Stimulated activated naive CD8-positive, alpha-beta T cell treated with anti-CD3 and anti-CD28 coated beads, Interleukin-15, Interleukin-2, amounts not matched to agents 100 U/mL and 50 U/mL, for 24 hours (primary cell): Measurements from ENCODE around the gene MIEN1.
"Not testable (repeated sequence)": the region's sequence is repeated elsewhere in the genome, so short reads cannot be mapped to it uniquely, and the experiment has no call there.

ENCODE experiments used
- ATAC-seq: fragments of 150-1000 bp; cut with Tn5 transposase; one replicate; pipeline ENCODE4 v1.10.0; 2021
- DNase-seq: peaks from one replicate; pipeline ENCODE4 v3.0.0; 2021

MIEN1 gene

GRCh38 chr17:39716073-39716818, 14.1 kb downstream of the MIEN1 start:
- no peak for ATAC-seq

DNA sequence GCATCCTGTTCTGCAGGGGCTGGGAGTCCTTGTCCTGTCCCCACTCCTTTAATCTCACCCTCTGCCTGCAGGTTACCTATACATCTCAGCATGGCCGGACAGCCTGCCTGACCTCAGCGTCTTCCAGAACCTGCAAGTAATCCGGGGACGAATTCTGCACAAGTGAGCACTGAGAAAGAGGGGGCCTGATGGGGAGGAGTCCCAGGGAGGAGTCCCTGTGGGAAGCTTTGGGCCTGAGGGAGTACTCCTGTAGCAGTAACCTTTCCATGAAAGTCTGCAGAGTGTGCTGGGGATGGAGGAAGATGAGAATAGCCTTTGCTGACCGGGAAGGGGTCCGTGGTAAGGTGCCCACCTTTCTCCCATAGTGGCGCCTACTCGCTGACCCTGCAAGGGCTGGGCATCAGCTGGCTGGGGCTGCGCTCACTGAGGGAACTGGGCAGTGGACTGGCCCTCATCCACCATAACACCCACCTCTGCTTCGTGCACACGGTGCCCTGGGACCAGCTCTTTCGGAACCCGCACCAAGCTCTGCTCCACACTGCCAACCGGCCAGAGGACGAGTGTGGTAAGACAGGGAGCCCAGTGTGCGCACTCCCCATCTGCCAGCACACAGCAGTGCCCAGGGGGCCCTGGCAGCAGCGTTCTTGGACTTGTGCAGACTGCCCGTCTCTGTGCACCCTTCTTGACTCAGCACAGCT, 14.8 kb downstream of the MIEN1 start:
- ATAC-seq, result no peak

More at GRCh38 chr17:39716073-39716818, 14.1 kb downstream of the MIEN1 start:
- no peak for DNase-seq

DNA sequence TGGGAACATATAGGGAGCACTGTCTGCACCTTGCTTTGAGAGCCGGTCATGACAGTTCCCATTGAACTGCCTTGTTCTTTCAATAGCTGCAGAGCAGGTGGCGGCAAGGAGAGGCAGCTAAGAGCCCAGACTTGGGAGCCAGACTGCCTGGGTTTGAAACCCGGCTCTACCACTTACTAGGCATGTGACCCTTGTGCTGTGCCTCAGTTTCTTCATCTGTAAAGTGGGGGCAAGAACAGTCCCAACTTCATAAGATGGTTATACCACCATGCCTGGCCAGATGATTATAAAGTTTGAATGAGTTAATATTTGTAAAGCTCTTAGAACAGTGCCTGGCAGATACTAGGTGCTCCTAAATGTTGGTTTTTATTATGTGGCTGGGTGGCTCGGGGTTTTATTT, 16.1 kb downstream of the MIEN1 start:
- no peak for DNase-seq
- ATAC-seq, result no peak

More for the DNA sequence above, 14.8 kb downstream of the MIEN1 start:
- DNase-seq, result no peak

GRCh38 chr17:39711851-39712250, 18.5 kb downstream of the MIEN1 start:
- ATAC-seq, result no peak
- no peak for DNase-seq

DNA sequence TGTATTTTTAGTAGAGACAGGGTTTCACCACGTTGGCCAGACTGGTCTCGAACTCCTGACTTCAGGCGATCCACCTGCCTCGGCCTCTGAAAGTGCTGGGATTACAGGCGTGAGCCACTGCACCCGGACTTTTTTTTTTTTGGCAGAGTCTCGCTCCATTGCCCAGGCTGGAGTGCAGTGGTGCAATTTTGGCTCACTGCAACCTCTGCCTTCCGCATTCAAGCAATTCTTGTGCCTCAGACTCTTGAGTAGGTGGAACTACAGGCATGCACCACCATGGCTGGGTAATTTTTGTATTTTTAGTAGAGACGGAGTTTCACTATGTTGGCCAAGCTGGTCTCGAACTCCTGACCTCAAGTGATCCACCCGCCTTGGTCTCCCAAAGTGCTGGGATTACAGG, 19.3 kb downstream of the MIEN1 start:
- not testable (repeated sequence) for DNase-seq, ATAC-seq

GRCh38 chr17:39709998-39710964, 20.1 kb downstream of the MIEN1 start:
- ATAC-seq, result no peak
- DNase-seq, result no peak

- DNase-seq (no peak), ATAC-seq (no peak)
Measured at GRCh38 chr17:39709319-39709997, 20.9 kb downstream of the MIEN1 start.

DNA sequence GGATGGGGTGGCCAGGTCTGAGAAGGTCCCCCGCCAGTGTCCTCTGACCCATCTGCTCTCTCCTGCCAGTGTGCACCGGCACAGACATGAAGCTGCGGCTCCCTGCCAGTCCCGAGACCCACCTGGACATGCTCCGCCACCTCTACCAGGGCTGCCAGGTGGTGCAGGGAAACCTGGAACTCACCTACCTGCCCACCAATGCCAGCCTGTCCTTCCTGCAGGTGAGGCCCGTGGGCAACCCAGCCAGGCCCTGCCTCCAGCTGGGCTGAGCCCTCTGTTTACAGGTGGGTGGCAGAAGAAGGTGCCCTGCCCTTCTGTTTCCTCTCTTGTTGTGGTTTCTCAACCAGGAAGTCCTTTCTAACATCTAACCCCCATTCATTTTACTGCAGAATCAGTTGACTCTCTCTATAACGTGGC, 23.4 kb downstream of the MIEN1 start:
- no peak for DNase-seq
- ATAC-seq, result no peak

GRCh38 chr17:39706383-39706782, 23.9 kb downstream of the MIEN1 start:
- DNase-seq (no peak), ATAC-seq (no peak)

GRCh38 chr17:39705786-39706348, 24.5 kb downstream of the MIEN1 start:
- ATAC-seq (no peak), DNase-seq (no peak)

- ATAC-seq (no peak), DNase-seq (no peak)
Measured at GRCh38 chr17:39704821-39705551, 25.3 kb downstream of the MIEN1 start.

DNA sequence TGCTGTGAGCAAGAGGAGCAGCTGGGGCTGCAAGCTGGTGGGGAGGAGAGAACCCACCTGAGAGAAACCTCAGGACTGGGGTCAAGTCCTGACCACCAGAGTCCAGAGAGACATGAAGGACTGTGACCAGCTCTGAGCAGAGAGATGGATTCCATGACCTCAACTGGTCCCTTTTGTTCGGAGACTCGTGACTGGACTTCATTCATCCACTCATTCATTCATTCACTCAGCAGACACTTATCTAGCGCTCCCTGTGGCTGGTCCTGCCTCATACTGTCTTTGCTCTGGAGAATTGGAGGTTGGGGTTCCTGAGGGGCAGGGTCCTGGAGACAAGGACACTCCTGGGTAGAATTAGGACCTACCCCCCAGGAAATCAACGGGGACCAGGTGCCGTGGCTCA, 26.4 kb downstream of the MIEN1 start:
- DNase-seq, result no peak
- ATAC-seq, result no peak

- DNase-seq (no peak), ATAC-seq (no peak)
Measured at GRCh38 chr17:39702901-39703893, 27.1 kb downstream of the MIEN1 start.

DNA sequence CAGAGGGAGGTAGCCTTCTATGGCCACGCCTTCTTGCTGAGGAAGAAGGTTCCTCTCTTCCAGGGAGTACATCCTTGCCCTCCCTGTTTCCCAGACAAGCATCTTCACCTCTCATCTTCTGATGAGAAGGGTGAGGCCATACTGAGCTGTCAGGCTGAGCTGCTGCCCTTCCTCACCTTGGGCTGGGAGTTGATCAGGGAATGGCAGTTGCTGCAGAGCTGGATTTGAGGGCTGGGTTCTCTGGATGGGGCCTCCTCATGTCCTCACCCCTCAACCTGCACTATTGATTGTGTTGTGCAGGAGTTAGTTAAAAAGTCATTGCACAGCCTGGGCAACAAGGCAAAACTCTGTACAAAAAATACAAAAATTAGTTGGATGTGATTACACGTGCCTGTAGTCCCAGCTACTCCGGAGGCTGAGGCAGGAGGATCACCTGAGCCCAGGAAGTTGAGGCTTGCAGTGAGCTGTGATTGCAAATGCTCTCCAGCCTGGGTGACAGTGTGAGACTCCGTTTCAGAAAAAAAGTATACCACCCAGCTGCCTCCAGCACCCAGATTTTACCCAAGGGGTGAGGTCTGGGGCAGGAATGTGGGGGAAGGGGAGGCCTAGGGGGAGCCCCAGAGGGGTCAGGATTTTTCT, 28.4 kb downstream of the MIEN1 start:
- no peak for ATAC-seq
- no peak for DNase-seq

DNA sequence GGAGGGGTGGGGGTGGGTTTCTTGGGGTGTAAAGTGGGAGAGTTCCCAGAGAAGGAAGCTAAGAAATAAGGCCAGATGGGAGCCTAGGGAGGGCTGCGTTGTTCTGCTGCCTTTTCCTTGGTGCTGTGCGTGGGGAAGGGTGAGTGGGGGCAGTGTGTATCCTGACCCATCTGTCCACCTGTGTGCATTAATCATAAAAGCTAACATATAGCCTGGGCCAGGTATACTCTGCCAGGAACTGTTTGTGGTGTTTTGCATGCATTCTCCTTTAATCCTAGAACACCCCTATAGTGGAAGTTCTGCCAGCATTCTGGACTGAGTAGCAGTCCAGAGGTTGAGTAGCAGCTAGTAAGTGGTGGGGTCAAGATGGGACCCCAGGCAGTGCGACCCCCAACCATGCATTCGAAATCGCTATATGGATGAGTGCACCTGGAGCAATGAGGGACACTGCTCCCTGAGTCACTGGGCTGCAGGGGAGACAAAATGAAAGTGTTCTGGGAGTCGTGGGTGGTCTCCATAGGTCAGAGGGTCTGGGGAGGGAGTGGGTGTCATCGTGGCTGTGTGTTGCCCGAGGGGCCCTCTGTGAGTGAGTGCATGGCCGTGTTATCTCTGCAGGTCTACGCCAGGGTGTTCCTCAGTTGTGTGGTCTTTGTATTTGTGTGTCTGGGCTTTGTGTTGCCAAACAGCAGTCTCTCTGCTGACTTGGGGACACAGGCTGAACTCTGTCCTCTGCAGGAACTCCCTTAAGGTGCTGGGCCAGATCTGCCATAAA, 29.1 kb downstream of the MIEN1 start:
- DNase-seq (no peak), ATAC-seq (no peak)

GRCh38 chr17:39700148-39700987, 30.0 kb downstream of the MIEN1 start:
- ATAC-seq, result no peak
- no peak for DNase-seq

- no peak for ATAC-seq
- DNase-seq, result no peak
Measured at GRCh38 chr17:39699818-39700147, 30.5 kb downstream of the MIEN1 start, which contains the start of gene ERBB2. TSS of gene ERBB2 (plus strand) at chr17:39700064. CDS start at chr17:39700239, 175 bp downstream.
